ENCODE results near the gene SPRYD7. TPM values are rescaled to one million over a fixed set of nuclear protein-coding genes. Genes with fewer than 3 reads are reported as not detected.
"Not testable (repeated sequence)": the region's sequence is repeated elsewhere in the genome, so short reads cannot be mapped to it uniquely, and the experiment has no call there.

Gene SPRYD7
- total and polyA plus RNA-seq, 2 experiments from 2014 or later: 9.0 to 16.6 TPM

- in situ Hi-C loops (cut with MboI): no loop called here
- H3K36me3 ChIP-seq (ENCODE audit: low read depth): peaks cover 51% of the 10 kb centered on the region
- no peak for DNase-seq
Observed at GRCh38 chr13:49922301-49922700, 13.8 kb downstream of the SPRYD7 start.

GRCh38 chr13:49920969-49921368, 15.2 kb downstream of the SPRYD7 start:
- H3K27me3 ChIP-seq (replicated peaks; ENCODE audit: insufficient read depth); H2AFZ ChIP-seq; H3K9me3 ChIP-seq (ENCODE audit: low read depth); H3K9me2 ChIP-seq (ENCODE audit: insufficient read depth); H3K4me3 ChIP-seq; DNase-seq; H3K4me2 ChIP-seq (ENCODE audit: unreplicated experiment); H3K9ac ChIP-seq; H3F3A ChIP-seq (ENCODE audit: insufficient read depth); H3K4me1 ChIP-seq (ENCODE audit: insufficient read depth); H4K20me1 ChIP-seq (ENCODE audit: insufficient read depth); H3K27ac ChIP-seq; H3K79me2 ChIP-seq (ENCODE audit: insufficient read depth); in situ Hi-C loops (cut with MboI): not testable (repeated sequence)
- WGBS, 2 experiments (ENCODE audit: low coverage in 1 of 2, low lambda C conversion rate in 2 of 2, missing lambda C conversion rate in 2 of 2): 96 to 99% methylated on average over 4 of the region's 4 CpGs
- peaks cover 48% of the 10 kb centered on the region for H3K36me3 ChIP-seq (ENCODE audit: low read depth)

More at GRCh38 chr13:49922301-49922700, 13.8 kb downstream of the SPRYD7 start:
- TF ChIP-seq EZH2 (IDR thresholded peaks at IDR 0.05; ENCODE audit: insufficient read depth, poor library complexity, severe bottlenecking) (no peak), EZH2phosphoT487 (IDR thresholded peaks at IDR 0.05; ENCODE audit: insufficient read depth, low read depth) (no peak)
- H3K4me2 ChIP-seq (ENCODE audit: unreplicated experiment): no peak overlapping the region
- no peaks in the 10 kb centered on the region for H3K9me3 ChIP-seq (ENCODE audit: low read depth)
- H3K4me3 ChIP-seq: no peak overlapping the region
- H3K9me2 ChIP-seq (ENCODE audit: insufficient read depth): no peaks in the 10 kb centered on the region
- H3K27me3 ChIP-seq (replicated peaks; ENCODE audit: insufficient read depth): no peaks in the 10 kb centered on the region
- no peak overlapping the region for H2AFZ ChIP-seq
- no peaks in the 10 kb centered on the region for H3K79me2 ChIP-seq (ENCODE audit: insufficient read depth)
- H3K4me1 ChIP-seq (ENCODE audit: insufficient read depth): no peaks in the 10 kb centered on the region
- H3K27ac ChIP-seq: no peak overlapping the region
- H3F3A ChIP-seq (ENCODE audit: insufficient read depth): peaks cover 12% of the 10 kb centered on the region
- H4K20me1 ChIP-seq (ENCODE audit: insufficient read depth): no peaks in the 10 kb centered on the region
- no peak overlapping the region for H3K9ac ChIP-seq

- H3F3A ChIP-seq (ENCODE audit: insufficient read depth); in situ Hi-C loops (cut with MboI); DNase-seq; H3K4me1 ChIP-seq (ENCODE audit: insufficient read depth); H2AFZ ChIP-seq; H3K79me2 ChIP-seq (ENCODE audit: insufficient read depth); H4K20me1 ChIP-seq (ENCODE audit: insufficient read depth); H3K27me3 ChIP-seq (replicated peaks; ENCODE audit: insufficient read depth); H3K9ac ChIP-seq; H3K9me3 ChIP-seq (ENCODE audit: low read depth); H3K9me2 ChIP-seq (ENCODE audit: insufficient read depth); H3K27ac ChIP-seq; H3K4me2 ChIP-seq (ENCODE audit: unreplicated experiment); H3K4me3 ChIP-seq: not testable (repeated sequence)
- peaks cover 54% of the 10 kb centered on the region for H3K36me3 ChIP-seq (ENCODE audit: low read depth)
- 92 to 96% methylated on average over 8 of the region's 8 CpGs for WGBS, 2 experiments (ENCODE audit: low coverage in 1 of 2, low lambda C conversion rate in 2 of 2, missing lambda C conversion rate in 2 of 2)
Observed at GRCh38 chr13:49918106-49918505, 18.0 kb downstream of the SPRYD7 start.

- no peaks in the 10 kb centered on the region for H3K79me2 ChIP-seq (ENCODE audit: insufficient read depth)
- H3F3A ChIP-seq (ENCODE audit: insufficient read depth): no peaks in the 10 kb centered on the region
- no peak overlapping the region for H2AFZ ChIP-seq
- TF ChIP-seq EZH2phosphoT487 (IDR thresholded peaks at IDR 0.05; ENCODE audit: insufficient read depth, low read depth): no peak
- no peak for TF ChIP-seq EZH2 (IDR thresholded peaks at IDR 0.05; ENCODE audit: insufficient read depth, poor library complexity, severe bottlenecking)
- in situ Hi-C loops (cut with MboI): no loop called here
- DNase-seq: no peak
- H3K36me3 ChIP-seq (ENCODE audit: low read depth): peaks cover 50% of the 10 kb centered on the region
- H4K20me1 ChIP-seq (ENCODE audit: insufficient read depth): no peaks in the 10 kb centered on the region
- H3K27ac ChIP-seq: no peak overlapping the region
- H3K9me3 ChIP-seq (ENCODE audit: low read depth): no peaks in the 10 kb centered on the region
- H3K27me3 ChIP-seq (replicated peaks; ENCODE audit: insufficient read depth): no peaks in the 10 kb centered on the region
- no peak overlapping the region for H3K4me2 ChIP-seq (ENCODE audit: unreplicated experiment)
- no peak overlapping the region for H3K9ac ChIP-seq
- 98 to 100% methylated on average over 1 of the region's 1 CpG for WGBS, 2 experiments (ENCODE audit: low coverage in 1 of 2, low lambda C conversion rate in 2 of 2, missing lambda C conversion rate in 2 of 2)
- H3K4me1 ChIP-seq (ENCODE audit: insufficient read depth): no peaks in the 10 kb centered on the region
- H3K4me3 ChIP-seq: no peak overlapping the region
- no peaks in the 10 kb centered on the region for H3K9me2 ChIP-seq (ENCODE audit: insufficient read depth)
Observed at GRCh38 chr13:49914947-49915346, 21.2 kb downstream of the SPRYD7 start.

- in situ Hi-C loops (cut with MboI): no loop called here
- Histone ChIP-seq H3F3A (ENCODE audit: insufficient read depth) (no peaks in the 10 kb centered on the region), H4K20me1 (ENCODE audit: insufficient read depth) (no peaks in the 10 kb centered on the region), H2AFZ (no peak overlapping the region), H3K27me3 (replicated peaks; ENCODE audit: insufficient read depth) (no peaks in the 10 kb centered on the region), H3K9me3 (ENCODE audit: low read depth) (no peaks in the 10 kb centered on the region), H3K27ac (no peak overlapping the region), H3K79me2 (ENCODE audit: insufficient read depth) (no peaks in the 10 kb centered on the region), H3K4me2 (ENCODE audit: unreplicated experiment) (no peak overlapping the region), H3K4me1 (ENCODE audit: insufficient read depth) (no peaks in the 10 kb centered on the region), H3K9ac (no peak overlapping the region), H3K9me2 (ENCODE audit: insufficient read depth) (no peaks in the 10 kb centered on the region), H3K4me3 (no peak overlapping the region), H3K36me3 (ENCODE audit: low read depth) (peaks cover 11% of the 10 kb centered on the region)
- no peak for DNase-seq
- TF ChIP-seq EZH2 (IDR thresholded peaks at IDR 0.05; ENCODE audit: insufficient read depth, poor library complexity, severe bottlenecking): no peak
- no peak for TF ChIP-seq EZH2phosphoT487 (IDR thresholded peaks at IDR 0.05; ENCODE audit: insufficient read depth, low read depth)
- 90 to 93% methylated on average over 5 of the region's 5 CpGs for WGBS, 2 experiments (ENCODE audit: low coverage in 1 of 2, low lambda C conversion rate in 2 of 2, missing lambda C conversion rate in 2 of 2)
Observed at GRCh38 chr13:49908637-49909036, 27.5 kb downstream of the SPRYD7 start.
